Lower leg skin (tissue), 3 donors: ENCODE results near the gene TAS2R13.

Experiments used
- POLR2A ChIP-seq, 2 donors: fragments of 450-650 bp; IDR thresholded peaks; one replicate each; pipeline ENCODE4 v1.6.1; 2016 to 2017; ENCODE audit warnings: antibody characterized with exemption in 2 of 2, mild to moderate bottlenecking in 1 of 2, moderate library complexity in 1 of 2
- TF ChIP-seq, protein P1 (sequence below), 3 donors: fragments of 450-650 bp; IDR thresholded peaks; one replicate each; pipeline ENCODE4 v1.5.1; 2016; ENCODE audit warnings: antibody characterized with exemption in 3 of 3, mild to moderate bottlenecking in 3 of 3, moderate library complexity in 2 of 3

DNA sequence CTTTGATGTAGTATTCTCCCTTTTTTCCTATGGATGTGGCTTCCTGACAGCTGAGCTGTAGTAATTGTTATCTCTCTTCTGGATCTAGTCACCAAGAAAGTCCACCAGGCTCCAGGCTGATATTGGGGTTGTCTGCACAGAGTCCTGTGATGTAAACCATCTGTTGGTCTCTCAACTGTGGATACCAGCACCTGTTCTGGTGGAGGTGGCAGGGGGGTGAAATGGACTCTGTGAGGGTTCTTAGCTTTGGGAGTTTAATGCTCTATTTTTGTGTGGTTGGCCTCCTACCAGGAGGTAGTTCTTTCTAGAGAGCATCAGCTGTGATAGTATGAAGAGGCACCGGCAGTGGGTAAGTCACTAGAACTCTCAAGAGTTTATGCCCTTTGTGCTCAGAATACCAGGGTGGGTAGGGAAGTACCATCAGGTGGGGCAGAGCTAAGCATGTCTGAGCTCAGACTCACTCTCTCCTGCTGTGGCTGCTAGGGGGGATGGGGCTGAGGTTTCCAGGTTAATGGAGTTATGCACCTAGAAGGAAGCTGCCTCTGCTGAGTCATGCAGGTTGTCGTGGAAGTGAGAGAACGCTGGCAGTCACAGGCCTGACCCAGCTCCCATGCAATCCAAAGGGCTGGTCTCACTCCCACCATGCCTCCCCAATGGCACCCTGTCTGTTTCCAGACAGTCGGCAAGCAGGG is 32.7 kb upstream of the TAS2R13 start:
- TF ChIP-seq POLR2A (IDR thresholded peaks at IDR 0.05) = no peak
- TF ChIP-seq, protein P1, sequence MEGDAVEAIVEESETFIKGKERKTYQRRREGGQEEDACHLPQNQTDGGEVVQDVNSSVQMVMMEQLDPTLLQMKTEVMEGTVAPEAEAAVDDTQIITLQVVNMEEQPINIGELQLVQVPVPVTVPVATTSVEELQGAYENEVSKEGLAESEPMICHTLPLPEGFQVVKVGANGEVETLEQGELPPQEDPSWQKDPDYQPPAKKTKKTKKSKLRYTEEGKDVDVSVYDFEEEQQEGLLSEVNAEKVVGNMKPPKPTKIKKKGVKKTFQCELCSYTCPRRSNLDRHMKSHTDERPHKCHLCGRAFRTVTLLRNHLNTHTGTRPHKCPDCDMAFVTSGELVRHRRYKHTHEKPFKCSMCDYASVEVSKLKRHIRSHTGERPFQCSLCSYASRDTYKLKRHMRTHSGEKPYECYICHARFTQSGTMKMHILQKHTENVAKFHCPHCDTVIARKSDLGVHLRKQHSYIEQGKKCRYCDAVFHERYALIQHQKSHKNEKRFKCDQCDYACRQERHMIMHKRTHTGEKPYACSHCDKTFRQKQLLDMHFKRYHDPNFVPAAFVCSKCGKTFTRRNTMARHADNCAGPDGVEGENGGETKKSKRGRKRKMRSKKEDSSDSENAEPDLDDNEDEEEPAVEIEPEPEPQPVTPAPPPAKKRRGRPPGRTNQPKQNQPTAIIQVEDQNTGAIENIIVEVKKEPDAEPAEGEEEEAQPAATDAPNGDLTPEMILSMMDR (IDR thresholded peaks at IDR 0.05) = no peak
